ENCODE data around the gene GOLGA6L22.
"Not testable (repeated sequence)": the region's sequence is repeated elsewhere in the genome, so short reads cannot be mapped to it uniquely, and the experiment has no call there.

GOLGA6L22 gene

DNA sequence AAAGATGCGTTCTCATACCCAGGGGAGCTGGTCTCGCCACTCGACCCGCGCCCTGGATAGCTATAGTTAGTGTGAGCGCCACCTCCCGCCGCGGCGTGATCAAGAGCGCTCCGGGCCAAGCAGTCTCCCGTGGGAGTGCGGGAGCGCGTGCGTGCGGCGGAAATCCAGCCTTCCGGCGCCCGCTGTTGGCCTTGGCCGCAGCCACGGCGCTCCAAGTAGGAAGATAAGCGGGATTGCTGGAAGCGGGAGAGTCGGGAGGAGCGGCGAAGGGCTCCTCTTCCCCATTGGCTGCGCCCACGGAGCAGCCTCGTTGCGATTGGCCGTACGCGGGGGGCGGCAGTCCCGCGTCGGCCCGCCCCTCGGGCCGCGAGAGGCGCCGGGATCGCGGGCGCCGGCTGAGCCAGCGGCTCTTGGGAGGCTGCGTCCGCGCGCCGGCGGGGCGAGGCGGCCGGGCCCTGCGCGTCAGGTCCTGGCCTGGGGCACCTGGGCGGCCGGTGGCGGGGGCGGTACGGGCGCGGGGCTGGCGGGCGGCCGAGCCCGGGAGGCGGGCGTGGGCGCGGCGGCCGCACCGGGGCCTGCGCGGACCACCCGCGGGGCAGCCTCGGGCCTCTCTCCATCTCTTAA lies 35.9 kb downstream of the GOLGA6L22 start:
- not testable (repeated sequence) for H3K9me3 ChIP-seq (ENCODE audit: insufficient read depth, low read depth, low read length); H4K12ac ChIP-seq (ENCODE audit: low read depth, low read length); H2BK12ac ChIP-seq (ENCODE audit: low read length); H2AK5ac ChIP-seq (ENCODE audit: low read length); H2BK5ac ChIP-seq (ENCODE audit: low read depth, low read length, poor library complexity); H3K79me2 ChIP-seq (ENCODE audit: control insufficient read depth, insufficient read depth, low read length, poor library complexity); H2AFZ ChIP-seq (ENCODE audit: insufficient read depth, low read length, poor library complexity); H2BK120ac ChIP-seq (ENCODE audit: insufficient read depth, low read length, poor library complexity); H3K27me3 ChIP-seq (ENCODE audit: insufficient read depth, low read length); H3K79me1 ChIP-seq (ENCODE audit: low read length); H3K4ac ChIP-seq (ENCODE audit: low read depth, low read length); H3K23ac ChIP-seq (ENCODE audit: low read length); H3K14ac ChIP-seq (ENCODE audit: low read length); H3K9ac ChIP-seq (ENCODE audit: low read length); H4K91ac ChIP-seq (ENCODE audit: low read depth, low read length); H3K27ac ChIP-seq (ENCODE audit: low read depth, low read length); H3K4me1 ChIP-seq (ENCODE audit: control insufficient read depth in 1 of 2, insufficient read depth in 2 of 2, low read length in 2 of 2); H3K18ac ChIP-seq (ENCODE audit: low read length); H3K36me3 ChIP-seq (ENCODE audit: control insufficient read depth in 1 of 2, insufficient read depth in 2 of 2, low read length in 2 of 2)
- DNase-seq: peak; percentile 0 to 23
- Histone ChIP-seq H3K4me3 (ENCODE audit: low read depth, low read length) (peak overlapping the region; percentile 71), H3K4me2 (ENCODE audit: low read length) (peak overlapping the region; percentile 53), H4K8ac (ENCODE audit: low read depth, low read length) (peak overlapping the region; percentile 58)
- WGBS (ENCODE audit: extremely low coverage, insufficient coverage, insufficient read length): no CpG with 5 or more reads among the region's 86 CpGs

- not testable (repeated sequence) for DNase-seq; H3K79me2 ChIP-seq (ENCODE audit: control insufficient read depth, insufficient read depth, low read length, poor library complexity); H2BK5ac ChIP-seq (ENCODE audit: low read depth, low read length, poor library complexity); H3K4ac ChIP-seq (ENCODE audit: low read depth, low read length); H3K36me3 ChIP-seq (ENCODE audit: control insufficient read depth in 1 of 2, insufficient read depth in 2 of 2, low read length in 2 of 2); H3K14ac ChIP-seq (ENCODE audit: low read length); H2AK5ac ChIP-seq (ENCODE audit: low read length); H4K91ac ChIP-seq (ENCODE audit: low read depth, low read length); H3K27ac ChIP-seq (ENCODE audit: low read depth, low read length); H3K79me1 ChIP-seq (ENCODE audit: low read length); H2BK12ac ChIP-seq (ENCODE audit: low read length); H4K8ac ChIP-seq (ENCODE audit: low read depth, low read length); H4K12ac ChIP-seq (ENCODE audit: low read depth, low read length); H2AFZ ChIP-seq (ENCODE audit: insufficient read depth, low read length, poor library complexity); H3K27me3 ChIP-seq (ENCODE audit: insufficient read depth, low read length); H3K18ac ChIP-seq (ENCODE audit: low read length); H3K4me1 ChIP-seq (ENCODE audit: control insufficient read depth in 1 of 2, insufficient read depth in 2 of 2, low read length in 2 of 2); H3K9ac ChIP-seq (ENCODE audit: low read length); H2BK120ac ChIP-seq (ENCODE audit: insufficient read depth, low read length, poor library complexity); H3K4me2 ChIP-seq (ENCODE audit: low read length); H3K4me3 ChIP-seq (ENCODE audit: low read depth, low read length); H3K9me3 ChIP-seq (ENCODE audit: insufficient read depth, low read depth, low read length); H3K23ac ChIP-seq (ENCODE audit: low read length)
- WGBS (ENCODE audit: extremely low coverage, insufficient coverage, insufficient read length): no CpG with 5 or more reads among the region's 4 CpGs
Observed at GRCh38 chr15:22497200-22497599, 38.5 kb downstream of the GOLGA6L22 start.

- H3K9ac ChIP-seq (ENCODE audit: low read length); H3K23ac ChIP-seq (ENCODE audit: low read length); H2BK5ac ChIP-seq (ENCODE audit: low read depth, low read length, poor library complexity); H3K14ac ChIP-seq (ENCODE audit: low read length); H3K79me1 ChIP-seq (ENCODE audit: low read length); H4K12ac ChIP-seq (ENCODE audit: low read depth, low read length); H2AK5ac ChIP-seq (ENCODE audit: low read length); H3K4me2 ChIP-seq (ENCODE audit: low read length); H3K36me3 ChIP-seq (ENCODE audit: control insufficient read depth in 1 of 2, insufficient read depth in 2 of 2, low read length in 2 of 2); H3K4me3 ChIP-seq (ENCODE audit: low read depth, low read length); DNase-seq; H4K91ac ChIP-seq (ENCODE audit: low read depth, low read length); H2BK120ac ChIP-seq (ENCODE audit: insufficient read depth, low read length, poor library complexity); H4K8ac ChIP-seq (ENCODE audit: low read depth, low read length); H2BK12ac ChIP-seq (ENCODE audit: low read length); H3K79me2 ChIP-seq (ENCODE audit: control insufficient read depth, insufficient read depth, low read length, poor library complexity); H3K4ac ChIP-seq (ENCODE audit: low read depth, low read length); H3K27me3 ChIP-seq (ENCODE audit: insufficient read depth, low read length); H3K27ac ChIP-seq (ENCODE audit: low read depth, low read length); H2AFZ ChIP-seq (ENCODE audit: insufficient read depth, low read length, poor library complexity); H3K18ac ChIP-seq (ENCODE audit: low read length); H3K4me1 ChIP-seq (ENCODE audit: control insufficient read depth in 1 of 2, insufficient read depth in 2 of 2, low read length in 2 of 2); H3K9me3 ChIP-seq (ENCODE audit: insufficient read depth, low read depth, low read length): not testable (repeated sequence)
- WGBS (ENCODE audit: extremely low coverage, insufficient coverage, insufficient read length): no CpG with 5 or more reads among the region's 5 CpGs
Observed at GRCh38 chr15:22498220-22498925, 39.7 kb downstream of the GOLGA6L22 start.

DNA sequence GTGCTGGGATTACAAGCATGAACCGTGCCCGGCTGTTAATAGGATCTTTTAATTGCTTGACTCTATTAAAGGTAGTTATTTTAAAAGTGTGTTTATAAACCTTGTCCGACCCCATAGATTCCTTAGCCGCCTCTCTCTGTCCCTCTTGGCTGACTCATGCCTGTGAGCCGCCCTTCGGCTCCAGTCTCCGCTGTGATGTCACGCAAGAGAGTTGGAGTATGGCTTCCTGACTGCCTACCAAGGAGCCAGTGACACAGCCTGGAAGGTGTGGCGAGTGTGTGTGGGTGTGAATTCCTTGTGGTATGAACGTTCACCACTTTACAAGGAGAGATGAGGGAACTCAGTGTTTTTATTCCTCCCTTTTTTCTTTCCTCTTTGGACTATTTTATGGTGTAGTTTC lies 43.6 kb downstream of the GOLGA6L22 start:
- not testable (repeated sequence) for H3K79me2 ChIP-seq (ENCODE audit: control insufficient read depth, insufficient read depth, low read length, poor library complexity); H2AK5ac ChIP-seq (ENCODE audit: low read length); H3K18ac ChIP-seq (ENCODE audit: low read length); H3K4ac ChIP-seq (ENCODE audit: low read depth, low read length); DNase-seq; H3K14ac ChIP-seq (ENCODE audit: low read length); H2BK120ac ChIP-seq (ENCODE audit: insufficient read depth, low read length, poor library complexity); H3K9ac ChIP-seq (ENCODE audit: low read length); H3K79me1 ChIP-seq (ENCODE audit: low read length); H2AFZ ChIP-seq (ENCODE audit: insufficient read depth, low read length, poor library complexity); H3K4me2 ChIP-seq (ENCODE audit: low read length); H3K36me3 ChIP-seq (ENCODE audit: control insufficient read depth in 1 of 2, insufficient read depth in 2 of 2, low read length in 2 of 2); H3K27me3 ChIP-seq (ENCODE audit: insufficient read depth, low read length); H3K4me3 ChIP-seq (ENCODE audit: low read depth, low read length); H3K9me3 ChIP-seq (ENCODE audit: insufficient read depth, low read depth, low read length); H3K4me1 ChIP-seq (ENCODE audit: control insufficient read depth in 1 of 2, insufficient read depth in 2 of 2, low read length in 2 of 2); H4K12ac ChIP-seq (ENCODE audit: low read depth, low read length); H4K8ac ChIP-seq (ENCODE audit: low read depth, low read length); H2BK12ac ChIP-seq (ENCODE audit: low read length); H2BK5ac ChIP-seq (ENCODE audit: low read depth, low read length, poor library complexity); H4K91ac ChIP-seq (ENCODE audit: low read depth, low read length); H3K27ac ChIP-seq (ENCODE audit: low read depth, low read length); H3K23ac ChIP-seq (ENCODE audit: low read length)
- WGBS (ENCODE audit: extremely low coverage, insufficient coverage, insufficient read length): no CpG with 5 or more reads among the region's 10 CpGs

Measured in trophoblast cell (in vitro differentiated cells and primary cell).